A549 (cell line): Measurements from ENCODE around the gene TENM3.

Experiments
- HEYL ChIP-seq: fragments of 250-450 bp; sonication (Bioruptor Pico); IDR thresholded peaks from 2 replicates; pipeline ENCODE4 v1.8.0; 2021; ENCODE audit warnings: mild to moderate bottlenecking, moderate library complexity
- POLR2AphosphoS2 ChIP-seq: conservative IDR thresholded peaks from 2 replicates; pipeline ENCODE4 v1.6.1; 2012; ENCODE audit warnings: low read length, improper control_type of control experiment, inconsistent platforms
- ZFP36 ChIP-seq: fragments of 450-650 bp; IDR thresholded peaks from 2 replicates; pipeline ENCODE4 v1.6.1; 2014; ENCODE audit warnings: borderline replicate concordance; ENCODE audit not compliant: partially characterized antibody
- TF ChIP-seq, protein P1 (sequence below): fragments of >200 bp; sonication (Bioruptor Twin); formaldehyde crosslinking; IDR thresholded peaks from 3 replicates; pipeline ENCODE4 v1.5.1; 2016
- TF ChIP-seq, protein P2 (sequence below): fragments of 200-600 bp; sonication (generic); IDR thresholded peaks from 2 replicates; pipeline ENCODE4 v1.6.1; 2016; ENCODE audit warnings: antibody characterized with exemption, mild to moderate bottlenecking, moderate library complexity
- TF ChIP-seq, protein P3 (sequence below): fragments of 450-650 bp; IDR thresholded peaks from 2 replicates; pipeline ENCODE4 v1.6.1; 2014; ENCODE audit warnings: antibody characterized with exemption
- TF ChIP-seq, protein P4 (sequence below): IDR thresholded peaks from 2 replicates; pipeline ENCODE4 v1.6.1; 2012; ENCODE audit warnings: low read depth, borderline replicate concordance
- TF ChIP-seq, protein P5 (sequence below): fragments of 150-350 bp; IDR thresholded peaks from 2 replicates; pipeline ENCODE4 v1.6.1; 2014; ENCODE audit warnings: low read depth, mild to moderate bottlenecking, low read length
- TF ChIP-seq, protein P6 (sequence below): fragments of >200 bp; sonication (Bioruptor Twin); formaldehyde crosslinking; IDR thresholded peaks from 2 replicates; pipeline ENCODE4 v1.6.1; 2016

DNA sequence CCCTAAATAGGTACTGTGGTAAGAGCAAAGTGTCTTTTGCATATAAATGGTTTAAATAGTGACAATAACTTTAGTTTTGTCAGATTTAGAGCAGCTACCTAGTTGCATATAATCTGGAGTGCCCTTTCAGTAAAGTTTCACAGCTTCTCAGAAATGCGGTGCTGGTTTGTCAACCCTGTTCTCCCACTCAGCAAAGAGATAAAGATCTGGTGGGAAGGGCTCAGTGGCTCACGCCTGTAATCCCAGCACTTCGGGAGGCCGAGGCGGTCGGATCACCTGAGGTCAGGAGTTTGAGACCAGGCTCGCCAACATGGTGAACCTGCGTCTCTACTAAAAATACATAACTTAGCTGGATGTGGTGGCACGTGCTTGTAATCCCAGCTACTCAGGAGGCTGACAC is 45.6 kb upstream of the TENM3 start:
- TF ChIP-seq, protein P1, sequence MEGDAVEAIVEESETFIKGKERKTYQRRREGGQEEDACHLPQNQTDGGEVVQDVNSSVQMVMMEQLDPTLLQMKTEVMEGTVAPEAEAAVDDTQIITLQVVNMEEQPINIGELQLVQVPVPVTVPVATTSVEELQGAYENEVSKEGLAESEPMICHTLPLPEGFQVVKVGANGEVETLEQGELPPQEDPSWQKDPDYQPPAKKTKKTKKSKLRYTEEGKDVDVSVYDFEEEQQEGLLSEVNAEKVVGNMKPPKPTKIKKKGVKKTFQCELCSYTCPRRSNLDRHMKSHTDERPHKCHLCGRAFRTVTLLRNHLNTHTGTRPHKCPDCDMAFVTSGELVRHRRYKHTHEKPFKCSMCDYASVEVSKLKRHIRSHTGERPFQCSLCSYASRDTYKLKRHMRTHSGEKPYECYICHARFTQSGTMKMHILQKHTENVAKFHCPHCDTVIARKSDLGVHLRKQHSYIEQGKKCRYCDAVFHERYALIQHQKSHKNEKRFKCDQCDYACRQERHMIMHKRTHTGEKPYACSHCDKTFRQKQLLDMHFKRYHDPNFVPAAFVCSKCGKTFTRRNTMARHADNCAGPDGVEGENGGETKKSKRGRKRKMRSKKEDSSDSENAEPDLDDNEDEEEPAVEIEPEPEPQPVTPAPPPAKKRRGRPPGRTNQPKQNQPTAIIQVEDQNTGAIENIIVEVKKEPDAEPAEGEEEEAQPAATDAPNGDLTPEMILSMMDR, result no peak
- TF ChIP-seq, protein P2, sequence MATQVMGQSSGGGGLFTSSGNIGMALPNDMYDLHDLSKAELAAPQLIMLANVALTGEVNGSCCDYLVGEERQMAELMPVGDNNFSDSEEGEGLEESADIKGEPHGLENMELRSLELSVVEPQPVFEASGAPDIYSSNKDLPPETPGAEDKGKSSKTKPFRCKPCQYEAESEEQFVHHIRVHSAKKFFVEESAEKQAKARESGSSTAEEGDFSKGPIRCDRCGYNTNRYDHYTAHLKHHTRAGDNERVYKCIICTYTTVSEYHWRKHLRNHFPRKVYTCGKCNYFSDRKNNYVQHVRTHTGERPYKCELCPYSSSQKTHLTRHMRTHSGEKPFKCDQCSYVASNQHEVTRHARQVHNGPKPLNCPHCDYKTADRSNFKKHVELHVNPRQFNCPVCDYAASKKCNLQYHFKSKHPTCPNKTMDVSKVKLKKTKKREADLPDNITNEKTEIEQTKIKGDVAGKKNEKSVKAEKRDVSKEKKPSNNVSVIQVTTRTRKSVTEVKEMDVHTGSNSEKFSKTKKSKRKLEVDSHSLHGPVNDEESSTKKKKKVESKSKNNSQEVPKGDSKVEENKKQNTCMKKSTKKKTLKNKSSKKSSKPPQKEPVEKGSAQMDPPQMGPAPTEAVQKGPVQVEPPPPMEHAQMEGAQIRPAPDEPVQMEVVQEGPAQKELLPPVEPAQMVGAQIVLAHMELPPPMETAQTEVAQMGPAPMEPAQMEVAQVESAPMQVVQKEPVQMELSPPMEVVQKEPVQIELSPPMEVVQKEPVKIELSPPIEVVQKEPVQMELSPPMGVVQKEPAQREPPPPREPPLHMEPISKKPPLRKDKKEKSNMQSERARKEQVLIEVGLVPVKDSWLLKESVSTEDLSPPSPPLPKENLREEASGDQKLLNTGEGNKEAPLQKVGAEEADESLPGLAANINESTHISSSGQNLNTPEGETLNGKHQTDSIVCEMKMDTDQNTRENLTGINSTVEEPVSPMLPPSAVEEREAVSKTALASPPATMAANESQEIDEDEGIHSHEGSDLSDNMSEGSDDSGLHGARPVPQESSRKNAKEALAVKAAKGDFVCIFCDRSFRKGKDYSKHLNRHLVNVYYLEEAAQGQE, result no peak
- TF ChIP-seq ZFP36, result no peak
- no peak for TF ChIP-seq HEYL (CRISPR knock-in tag)
- TF ChIP-seq, protein P3, sequence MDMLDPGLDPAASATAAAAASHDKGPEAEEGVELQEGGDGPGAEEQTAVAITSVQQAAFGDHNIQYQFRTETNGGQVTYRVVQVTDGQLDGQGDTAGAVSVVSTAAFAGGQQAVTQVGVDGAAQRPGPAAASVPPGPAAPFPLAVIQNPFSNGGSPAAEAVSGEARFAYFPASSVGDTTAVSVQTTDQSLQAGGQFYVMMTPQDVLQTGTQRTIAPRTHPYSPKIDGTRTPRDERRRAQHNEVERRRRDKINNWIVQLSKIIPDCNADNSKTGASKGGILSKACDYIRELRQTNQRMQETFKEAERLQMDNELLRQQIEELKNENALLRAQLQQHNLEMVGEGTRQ, result no peak
- TF ChIP-seq, protein P4, sequence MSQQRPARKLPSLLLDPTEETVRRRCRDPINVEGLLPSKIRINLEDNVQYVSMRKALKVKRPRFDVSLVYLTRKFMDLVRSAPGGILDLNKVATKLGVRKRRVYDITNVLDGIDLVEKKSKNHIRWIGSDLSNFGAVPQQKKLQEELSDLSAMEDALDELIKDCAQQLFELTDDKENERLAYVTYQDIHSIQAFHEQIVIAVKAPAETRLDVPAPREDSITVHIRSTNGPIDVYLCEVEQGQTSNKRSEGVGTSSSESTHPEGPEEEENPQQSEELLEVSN, result no peak
- TF ChIP-seq, protein P5, sequence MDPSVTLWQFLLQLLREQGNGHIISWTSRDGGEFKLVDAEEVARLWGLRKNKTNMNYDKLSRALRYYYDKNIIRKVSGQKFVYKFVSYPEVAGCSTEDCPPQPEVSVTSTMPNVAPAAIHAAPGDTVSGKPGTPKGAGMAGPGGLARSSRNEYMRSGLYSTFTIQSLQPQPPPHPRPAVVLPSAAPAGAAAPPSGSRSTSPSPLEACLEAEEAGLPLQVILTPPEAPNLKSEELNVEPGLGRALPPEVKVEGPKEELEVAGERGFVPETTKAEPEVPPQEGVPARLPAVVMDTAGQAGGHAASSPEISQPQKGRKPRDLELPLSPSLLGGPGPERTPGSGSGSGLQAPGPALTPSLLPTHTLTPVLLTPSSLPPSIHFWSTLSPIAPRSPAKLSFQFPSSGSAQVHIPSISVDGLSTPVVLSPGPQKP, result no peak
- TF ChIP-seq, protein P6, sequence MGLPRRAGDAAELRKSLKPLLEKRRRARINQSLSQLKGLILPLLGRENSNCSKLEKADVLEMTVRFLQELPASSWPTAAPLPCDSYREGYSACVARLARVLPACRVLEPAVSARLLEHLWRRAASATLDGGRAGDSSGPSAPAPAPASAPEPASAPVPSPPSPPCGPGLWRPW, result no peak
- TF ChIP-seq POLR2AphosphoS2, result no peak
